Trophoblast cell (in vitro differentiated cells and primary cell): ENCODE data around the gene LDB3. TPM values are rescaled to one million over a fixed set of nuclear protein-coding genes. Genes with fewer than 3 reads are reported as not detected.

ENCODE experiments used
- DNase-seq, 2 donors: peaks; one replicate each; pipeline ENCODE4 v3.0.0-alpha.2; 2016
- H2AFZ ChIP-seq: 2 replicates; pipeline ENCODE4 v1.6.1; 2013; ENCODE audit warnings: low read length, moderate library complexity, mild to moderate bottlenecking; ENCODE audit not compliant: insufficient read depth, poor library complexity
- H2AK5ac ChIP-seq: 2 replicates; pipeline ENCODE4 v1.6.1; 2013; ENCODE audit warnings: mild to moderate bottlenecking, low read length
- H2BK120ac ChIP-seq: 2 replicates; pipeline ENCODE4 v1.6.1; 2013; ENCODE audit warnings: low read length, mild to moderate bottlenecking, moderate library complexity; ENCODE audit not compliant: insufficient read depth, poor library complexity
- H2BK12ac ChIP-seq: 2 replicates; pipeline ENCODE4 v1.6.1; 2013; ENCODE audit warnings: mild to moderate bottlenecking, low read length, moderate library complexity
- H2BK5ac ChIP-seq: 2 replicates; pipeline ENCODE4 v1.6.1; 2013; ENCODE audit warnings: low read length, low read depth, moderate library complexity, mild to moderate bottlenecking; ENCODE audit not compliant: poor library complexity
- H3K14ac ChIP-seq: 2 replicates; pipeline ENCODE4 v1.6.1; 2013; ENCODE audit warnings: mild to moderate bottlenecking, low read length
- H3K18ac ChIP-seq: 2 replicates; pipeline ENCODE4 v1.6.1; 2013; ENCODE audit warnings: mild to moderate bottlenecking, low read length
- H3K23ac ChIP-seq: 2 replicates; pipeline ENCODE4 v1.6.1; 2013; ENCODE audit warnings: low read length
- H3K27ac ChIP-seq: 2 replicates; pipeline ENCODE4 v1.5.1; 2013; ENCODE audit warnings: low read depth, mild to moderate bottlenecking, inconsistent platforms, low read length, moderate library complexity
- H3K27me3 ChIP-seq: 2 replicates; pipeline ENCODE4 v1.6.1; 2013; ENCODE audit warnings: inconsistent platforms, mild to moderate bottlenecking, low read length, moderate library complexity; ENCODE audit not compliant: insufficient read depth
- H3K36me3 ChIP-seq, 2 experiments: 1 replicate in 1 of 2; 2 replicates in 1 of 2; pipeline ENCODE4 v1.6.1; 2013; ENCODE audit warnings: low read length in 2 of 2, mild to moderate bottlenecking in 2 of 2, moderate library complexity in 1 of 2; ENCODE audit not compliant: insufficient read depth in 2 of 2, control insufficient read depth in 1 of 2
- H3K4ac ChIP-seq: 2 replicates; pipeline ENCODE4 v1.6.1; 2013; ENCODE audit warnings: low read depth, mild to moderate bottlenecking, low read length, moderate library complexity
- H3K4me1 ChIP-seq, 2 experiments: 1 replicate in 1 of 2; 2 replicates in 1 of 2; pipeline ENCODE4 v1.6.1; 2013; ENCODE audit warnings: low read length in 2 of 2, mild to moderate bottlenecking in 2 of 2, moderate library complexity in 1 of 2; ENCODE audit not compliant: insufficient read depth in 2 of 2, control insufficient read depth in 1 of 2
- H3K4me2 ChIP-seq: 2 replicates; pipeline ENCODE4 v1.6.1; 2013; ENCODE audit warnings: inconsistent platforms, mild to moderate bottlenecking, low read length, moderate library complexity
- H3K4me3 ChIP-seq: 2 replicates; pipeline ENCODE4 v1.5.1; 2013; ENCODE audit warnings: mild to moderate bottlenecking, low read depth, low read length, inconsistent platforms
- H3K79me1 ChIP-seq: one replicate; pipeline ENCODE4 v1.6.1; 2013; ENCODE audit warnings: low read length
- H3K79me2 ChIP-seq: 2 replicates; pipeline ENCODE4 v1.6.1; 2013; ENCODE audit warnings: low read length, mild to moderate bottlenecking; ENCODE audit not compliant: control insufficient read depth, insufficient read depth, poor library complexity
- H3K9ac ChIP-seq: 2 replicates; pipeline ENCODE4 v1.6.1; 2013; ENCODE audit warnings: mild to moderate bottlenecking, low read length
- H3K9me3 ChIP-seq: 2 replicates; pipeline ENCODE4 v1.6.1; 2013; ENCODE audit warnings: low read depth, mild to moderate bottlenecking, control low read depth, inconsistent platforms, low read length; ENCODE audit not compliant: insufficient read depth
- H4K12ac ChIP-seq: 2 replicates; pipeline ENCODE4 v1.6.1; 2013; ENCODE audit warnings: low read depth, mild to moderate bottlenecking, low read length, moderate library complexity
- H4K8ac ChIP-seq: 2 replicates; pipeline ENCODE4 v1.6.1; 2013; ENCODE audit warnings: low read depth, mild to moderate bottlenecking, low read length, moderate library complexity
- H4K91ac ChIP-seq: one replicate; pipeline ENCODE4 v1.6.1; 2013; ENCODE audit warnings: low read depth, mild to moderate bottlenecking, low read length, moderate library complexity
- WGBS: extraction: QIAGEN DNeasy Blood & Tissue Kit; methylation state at CpG from one replicate; pipeline ENCODE4 v1.1.7; 2013; ENCODE audit warnings: missing lambda C conversion rate; ENCODE audit not compliant: insufficient read length, insufficient coverage; ENCODE audit errors: extremely low coverage; 5-methylcytosine and 5-hydroxymethylcytosine counted together
- polyA plus RNA-seq: library from polyadenylated mRNA; stranded (reverse); fragments of 200-250 nt; gene quantifications from 2 replicates; pipeline ENCODE4 v1.2.3, GENCODE V29; 2013

Gene LDB3, protein sequence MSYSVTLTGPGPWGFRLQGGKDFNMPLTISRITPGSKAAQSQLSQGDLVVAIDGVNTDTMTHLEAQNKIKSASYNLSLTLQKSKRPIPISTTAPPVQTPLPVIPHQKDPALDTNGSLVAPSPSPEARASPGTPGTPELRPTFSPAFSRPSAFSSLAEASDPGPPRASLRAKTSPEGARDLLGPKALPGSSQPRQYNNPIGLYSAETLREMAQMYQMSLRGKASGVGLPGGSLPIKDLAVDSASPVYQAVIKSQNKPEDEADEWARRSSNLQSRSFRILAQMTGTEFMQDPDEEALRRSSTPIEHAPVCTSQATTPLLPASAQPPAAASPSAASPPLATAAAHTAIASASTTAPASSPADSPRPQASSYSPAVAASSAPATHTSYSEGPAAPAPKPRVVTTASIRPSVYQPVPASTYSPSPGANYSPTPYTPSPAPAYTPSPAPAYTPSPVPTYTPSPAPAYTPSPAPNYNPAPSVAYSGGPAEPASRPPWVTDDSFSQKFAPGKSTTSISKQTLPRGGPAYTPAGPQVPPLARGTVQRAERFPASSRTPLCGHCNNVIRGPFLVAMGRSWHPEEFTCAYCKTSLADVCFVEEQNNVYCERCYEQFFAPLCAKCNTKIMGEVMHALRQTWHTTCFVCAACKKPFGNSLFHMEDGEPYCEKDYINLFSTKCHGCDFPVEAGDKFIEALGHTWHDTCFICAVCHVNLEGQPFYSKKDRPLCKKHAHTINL
- 0.11 and 0.24 TPM in 2 replicates for polyA plus RNA-seq

DNA sequence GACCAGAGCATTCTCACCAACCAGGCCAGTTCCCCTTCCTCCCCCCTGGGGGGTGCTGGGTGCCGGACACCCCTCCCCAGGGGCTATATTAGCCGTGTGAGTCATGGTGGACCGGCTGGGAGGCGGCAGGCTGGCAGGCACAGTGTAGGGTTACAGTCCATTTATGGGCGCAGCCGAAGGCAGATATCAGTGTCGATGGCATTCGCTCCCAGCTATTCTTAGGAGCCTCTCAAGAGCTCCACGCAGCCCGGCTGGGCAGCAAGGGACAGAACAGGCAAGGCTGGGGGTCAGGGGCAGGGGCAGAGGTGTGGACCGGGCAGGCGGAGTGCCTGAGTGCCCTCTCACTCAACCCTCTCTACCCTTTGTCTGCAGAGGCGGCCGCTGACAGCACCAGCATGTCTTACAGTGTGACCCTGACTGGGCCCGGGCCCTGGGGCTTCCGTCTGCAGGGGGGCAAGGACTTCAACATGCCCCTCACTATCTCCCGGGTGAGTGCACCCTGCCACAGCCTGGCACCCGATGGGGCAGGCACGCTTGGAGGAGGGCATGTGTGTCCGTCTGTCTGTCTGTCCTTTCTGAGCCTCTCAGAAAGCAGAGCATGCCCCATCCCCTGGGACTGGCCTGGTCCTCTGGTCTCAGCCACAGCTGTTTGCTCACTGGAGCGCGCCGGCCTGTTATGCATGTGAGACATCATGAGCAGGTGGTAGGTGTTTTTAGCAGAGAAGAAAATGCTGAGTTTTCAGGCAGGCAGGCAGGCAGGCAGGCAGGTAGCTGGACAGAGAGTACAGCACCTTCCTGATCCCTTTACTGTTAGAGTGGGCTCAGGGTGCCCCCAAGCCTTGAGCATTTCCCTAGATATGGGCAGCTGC lies at the start of gene LDB3:
LDB3 (plus strand) TSS at position 215 of the 869 bp plus-strand sequence; CDS start at position 396, 181 bp downstream.
- Histone ChIP-seq H3K79me1 (peaks cover 11% of the 10 kb centered on the region), H3K27me3 (no peaks in the 10 kb centered on the region), H3K36me3 (no peaks in the 10 kb centered on the region), H3K4me1 (peaks cover 48 to 59% of the 10 kb centered on the region in 2 experiments), H2BK120ac (peak within 1 kb of the TSS; percentile 44), H3K4me2 (no peak within 1 kb of the TSS), H2BK12ac (peak within 1 kb of the TSS; percentile 58), H3K9me3 (no peaks in the 10 kb centered on the region), H4K12ac (no peak within 1 kb of the TSS), H3K79me2 (no peaks in the 10 kb centered on the region), H3K23ac (no peak within 1 kb of the TSS), H3K27ac (no peak within 1 kb of the TSS), H3K18ac (peak within 1 kb of the TSS; percentile 15), H2BK5ac (no peak within 1 kb of the TSS), H3K4ac (no peak within 1 kb of the TSS), H3K4me3 (no peak within 1 kb of the TSS), H2AK5ac (peak within 1 kb of the TSS; percentile 50), H2AFZ (no peak within 1 kb of the TSS), H4K8ac (no peak within 1 kb of the TSS), H3K9ac (no peak within 1 kb of the TSS), H4K91ac (peak within 1 kb of the TSS; percentile 30), H3K14ac (peak within 1 kb of the TSS; percentile 44)
- no peak for DNase-seq
- no CpG with 5 or more reads among the region's 23 CpGs for WGBS

DNA sequence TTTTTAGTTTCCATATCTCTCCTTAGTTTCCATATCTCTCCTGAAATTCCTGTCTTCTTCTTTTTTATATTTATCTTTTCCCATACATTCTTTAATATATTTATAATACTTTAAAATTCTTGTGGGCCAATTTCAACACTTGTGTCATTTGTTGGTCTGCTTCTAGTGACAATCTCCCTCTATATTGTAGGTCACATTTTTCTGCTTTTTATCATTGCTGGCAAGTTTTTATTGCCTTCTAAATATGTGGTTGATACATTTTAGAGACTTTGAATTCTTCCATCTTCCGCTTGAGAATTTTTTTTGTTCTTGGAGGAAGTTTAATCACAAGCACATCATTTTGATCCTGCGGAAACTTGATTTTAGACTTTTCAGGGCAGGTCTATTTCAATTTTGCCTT lies 40.0 kb upstream of the LDB3 start:
- no peak overlapping the region for H3K9ac ChIP-seq
- H4K12ac ChIP-seq = no peak overlapping the region
- H3K79me1 ChIP-seq = no peaks in the 10 kb centered on the region
- no peak overlapping the region for H3K27ac ChIP-seq
- H2AFZ ChIP-seq = no peak overlapping the region
- no peak overlapping the region for H2BK120ac ChIP-seq
- no peak overlapping the region for H3K4me2 ChIP-seq
- H3K79me2 ChIP-seq = no peaks in the 10 kb centered on the region
- H3K4ac ChIP-seq = no peak overlapping the region
- H3K36me3 ChIP-seq = no peaks in the 10 kb centered on the region
- no peak for DNase-seq
- no CpG with 5 or more reads among the region's 2 CpGs for WGBS
- no peak overlapping the region for H2BK5ac ChIP-seq
- no peak overlapping the region for H2BK12ac ChIP-seq
- H4K8ac ChIP-seq = no peak overlapping the region
- H4K91ac ChIP-seq = no peak overlapping the region
- H2AK5ac ChIP-seq = no peak overlapping the region
- peaks cover 3% of the 10 kb centered on the region for H3K9me3 ChIP-seq
- H3K4me3 ChIP-seq = no peak overlapping the region
- no peak overlapping the region for H3K14ac ChIP-seq
- no peaks in the 10 kb centered on the region for H3K27me3 ChIP-seq
- H3K23ac ChIP-seq = no peak overlapping the region
- H3K18ac ChIP-seq = no peak overlapping the region
- peaks cover 2 to 3% of the 10 kb centered on the region in 2 experiments for H3K4me1 ChIP-seq

DNA sequence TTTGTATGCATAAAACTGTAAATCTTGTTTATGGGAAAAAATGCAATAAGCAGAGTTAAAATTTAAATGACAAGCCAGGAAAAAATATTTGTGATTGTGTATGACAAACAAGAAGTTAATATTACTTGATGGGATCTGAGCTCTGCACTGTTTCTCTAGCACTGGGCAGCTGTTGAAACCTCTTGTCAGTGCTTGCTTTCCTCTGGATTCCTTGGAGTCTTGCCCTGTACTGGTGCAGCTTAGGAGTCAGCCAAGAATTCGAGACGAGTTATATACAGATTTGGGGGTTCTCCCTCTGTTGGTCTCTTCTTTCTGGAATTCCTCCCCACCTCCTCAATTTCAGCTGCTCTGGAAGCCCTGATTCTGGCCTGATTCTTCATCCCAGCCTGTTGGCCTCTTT lies 38.2 kb upstream of the LDB3 start:
- no peak overlapping the region for H3K27ac ChIP-seq
- no CpG with 5 or more reads among the region's 2 CpGs for WGBS
- H3K27me3 ChIP-seq = no peaks in the 10 kb centered on the region
- H2AK5ac ChIP-seq = no peak overlapping the region
- no peak overlapping the region for H3K4me3 ChIP-seq
- H3K14ac ChIP-seq = no peak overlapping the region
- H3K79me2 ChIP-seq = no peaks in the 10 kb centered on the region
- H2BK5ac ChIP-seq = no peak overlapping the region
- H3K4me2 ChIP-seq = no peak overlapping the region
- no peak overlapping the region for H4K91ac ChIP-seq
- H3K79me1 ChIP-seq = no peaks in the 10 kb centered on the region
- H4K12ac ChIP-seq = no peak overlapping the region
- peaks cover 3% of the 10 kb centered on the region for H3K9me3 ChIP-seq
- H2BK120ac ChIP-seq = no peak overlapping the region
- no peak overlapping the region for H3K4ac ChIP-seq
- peaks cover 2 to 3% of the 10 kb centered on the region in 2 experiments for H3K4me1 ChIP-seq
- H2AFZ ChIP-seq = no peak overlapping the region
- no peak overlapping the region for H3K18ac ChIP-seq
- no peak for DNase-seq
- no peaks in the 10 kb centered on the region for H3K36me3 ChIP-seq
- H2BK12ac ChIP-seq = no peak overlapping the region
- no peak overlapping the region for H3K23ac ChIP-seq
- H3K9ac ChIP-seq = no peak overlapping the region
- H4K8ac ChIP-seq = no peak overlapping the region
